ENCODE measurements around the gene HOXA10.

HOXA10 gene

DNA sequence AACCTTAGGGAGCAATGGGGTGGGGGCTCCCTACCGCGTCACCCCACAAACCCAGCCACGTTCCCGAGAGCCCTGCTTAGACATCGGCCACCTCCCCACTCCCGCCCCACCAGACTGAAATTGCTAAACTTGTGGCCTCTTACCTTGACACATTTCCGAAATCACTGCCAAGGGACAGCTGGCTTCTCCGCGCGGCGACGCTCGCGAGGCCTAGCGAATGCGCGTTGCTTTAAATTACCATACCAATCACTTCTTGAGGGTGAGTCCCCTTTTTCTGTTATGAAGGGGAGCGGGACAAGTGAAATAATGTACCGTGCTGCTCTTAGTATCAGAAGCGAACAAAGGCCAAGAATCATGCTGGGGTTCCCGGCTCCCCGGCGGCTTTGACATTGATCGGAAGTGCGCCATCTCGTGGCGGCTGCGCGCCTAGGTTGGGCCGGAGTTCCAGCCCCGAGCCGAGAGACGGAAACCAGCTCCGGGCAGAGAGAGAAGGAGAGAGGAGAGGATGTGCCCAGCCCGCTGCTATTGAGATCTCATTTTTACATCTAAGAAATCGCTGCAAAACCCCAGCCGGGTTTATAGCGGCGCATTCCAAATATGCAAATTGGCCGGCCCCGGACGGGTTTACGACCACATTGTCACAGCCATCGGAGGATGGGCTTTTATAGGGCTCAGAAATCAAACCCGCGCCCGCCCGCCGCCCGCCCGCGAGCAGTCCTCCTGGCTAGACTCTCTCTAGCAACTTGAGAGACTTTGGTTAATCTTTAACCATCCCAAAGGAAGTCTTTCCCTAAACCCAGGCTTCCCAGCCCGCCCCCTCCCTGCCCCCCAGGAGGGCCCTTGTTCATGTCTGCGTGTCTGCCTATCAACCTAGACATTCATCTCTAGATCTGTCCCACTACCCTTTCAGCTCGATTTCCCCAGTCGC lies 5.6 kb upstream of the HOXA10 start:
- peak in 1 of 2 donors; percentile 36 for DNase-seq (ENCODE audit: low read depth in 2 of 2)

DNA sequence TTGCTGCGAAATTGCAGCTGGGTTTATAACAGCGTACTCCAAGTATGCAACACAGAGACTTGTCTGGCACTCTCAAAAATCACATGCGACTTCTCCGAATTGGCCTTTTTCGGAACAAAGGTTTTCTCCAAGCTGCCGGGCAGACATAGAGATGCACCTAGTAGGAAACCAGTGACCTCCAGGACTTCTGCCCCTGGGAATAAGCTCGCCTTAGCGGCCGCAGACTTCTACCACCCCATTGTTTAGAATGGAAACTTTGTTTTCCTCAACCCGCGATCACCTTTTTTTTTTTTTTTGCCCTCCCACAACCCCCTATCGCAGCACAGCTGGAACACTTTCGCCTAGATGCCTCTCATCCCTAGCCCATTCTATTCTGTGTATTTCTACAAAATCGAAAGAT lies 4.9 kb upstream of the HOXA10 start:
- no peak for DNase-seq (ENCODE audit: low read depth in 2 of 2)

DNA sequence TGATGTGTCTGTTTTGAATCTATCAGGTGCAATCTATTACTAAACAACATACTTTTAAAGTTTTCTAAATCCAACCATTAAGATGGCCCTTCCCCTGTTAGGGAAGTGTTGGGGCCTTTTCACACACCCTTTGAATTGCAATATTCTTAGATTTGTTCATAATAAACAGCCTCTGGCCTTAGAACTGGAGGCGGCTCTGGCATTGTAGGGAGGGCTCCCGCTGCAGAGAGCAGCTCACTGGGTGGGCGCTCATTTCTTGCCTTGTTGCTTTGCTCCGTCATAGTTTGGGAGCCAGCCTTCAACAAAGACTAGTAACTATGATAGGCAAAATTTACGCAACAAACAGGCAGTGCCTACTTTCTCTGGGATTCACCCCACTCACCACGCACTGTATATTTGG lies 4.2 kb upstream of the HOXA10 start:
- no peak for DNase-seq (ENCODE audit: low read depth in 2 of 2)

DNA sequence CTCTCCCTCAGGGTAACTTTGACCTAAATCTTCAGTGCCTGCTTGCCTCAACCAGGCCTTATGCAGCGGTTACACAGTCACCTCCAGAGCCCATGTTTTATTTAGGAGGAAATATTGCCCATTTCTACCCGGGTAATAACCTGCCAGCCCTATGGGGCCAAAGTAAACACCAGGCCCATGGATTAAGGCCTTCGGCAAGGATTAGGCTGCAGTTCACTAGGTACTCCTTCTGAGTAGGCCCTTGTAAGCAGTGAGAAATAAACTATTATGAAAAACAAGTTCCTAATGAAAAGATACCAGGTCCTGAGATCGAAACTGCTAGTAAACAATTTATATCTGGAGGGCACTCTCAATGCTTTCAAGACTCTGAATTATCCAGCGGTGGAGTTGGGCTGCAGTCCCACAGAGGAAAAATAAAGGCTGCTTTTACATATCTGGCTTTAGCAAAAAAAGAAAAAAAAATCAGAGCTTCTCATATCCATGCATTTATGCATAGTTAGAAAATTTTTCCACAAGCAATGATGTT lies 3.7 kb upstream of the HOXA10 start:
- DNase-seq (ENCODE audit: low read depth in 2 of 2), result no peak

DNA sequence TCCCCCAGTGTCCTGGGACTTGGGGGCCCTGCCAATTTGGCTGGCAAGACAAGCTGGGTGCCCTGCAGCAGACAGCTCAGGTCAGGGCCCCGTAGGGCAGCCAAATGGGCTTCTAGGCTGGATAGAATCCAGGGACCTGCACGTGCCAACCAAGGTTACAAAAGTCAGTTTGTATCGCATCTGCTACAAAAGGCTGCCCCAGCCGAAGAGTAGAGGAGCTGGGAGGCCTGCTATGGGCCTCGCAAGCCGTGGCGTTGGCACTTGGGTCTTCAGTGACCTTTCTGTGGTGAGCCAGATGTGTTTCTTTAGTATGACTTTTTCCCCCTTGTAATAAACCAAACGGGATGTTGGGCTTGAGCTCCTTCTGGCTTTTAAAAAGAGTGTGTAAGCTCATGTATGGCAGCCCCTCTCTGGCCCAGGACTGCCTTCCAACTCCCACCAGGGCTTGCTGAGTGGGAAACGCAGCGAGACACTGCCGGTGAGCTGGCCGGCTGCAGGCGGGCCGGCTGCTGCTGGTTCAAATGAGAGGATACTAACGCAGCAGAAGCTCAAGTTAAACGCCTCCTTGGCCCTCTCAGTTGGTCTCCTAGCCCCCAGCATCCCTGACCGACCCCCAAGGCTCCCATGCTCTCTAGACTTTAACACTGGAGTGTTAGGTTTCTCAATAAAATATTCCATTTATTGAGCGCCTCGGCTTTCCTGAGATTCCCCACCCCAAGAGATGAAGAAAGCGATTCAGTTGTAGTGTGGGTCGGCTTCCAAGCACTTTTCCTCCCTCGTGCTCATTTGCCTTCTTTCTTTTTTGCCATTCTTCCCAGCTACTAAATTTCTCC lies 3.1 kb upstream of the HOXA10 start:
- DNase-seq (ENCODE audit: low read depth in 2 of 2), result no peak

DNA sequence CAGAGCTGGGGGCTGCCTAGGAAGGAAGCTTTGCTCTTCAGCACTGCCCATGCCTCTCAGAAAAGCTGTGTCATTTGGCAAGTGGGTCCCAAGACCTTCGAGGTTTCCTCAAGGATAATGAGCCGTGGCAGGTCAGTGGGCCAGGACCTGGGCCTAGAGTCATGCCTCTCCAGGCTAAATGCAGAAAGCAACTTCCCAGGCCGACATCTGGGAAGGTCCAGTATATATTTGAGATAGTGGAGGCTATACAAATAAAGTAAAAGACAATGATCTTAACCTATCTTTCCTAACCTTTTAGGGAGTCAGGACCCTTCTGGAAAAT lies 2.4 kb upstream of the HOXA10 start:
- no peak for DNase-seq (ENCODE audit: low read depth in 2 of 2)

DNA sequence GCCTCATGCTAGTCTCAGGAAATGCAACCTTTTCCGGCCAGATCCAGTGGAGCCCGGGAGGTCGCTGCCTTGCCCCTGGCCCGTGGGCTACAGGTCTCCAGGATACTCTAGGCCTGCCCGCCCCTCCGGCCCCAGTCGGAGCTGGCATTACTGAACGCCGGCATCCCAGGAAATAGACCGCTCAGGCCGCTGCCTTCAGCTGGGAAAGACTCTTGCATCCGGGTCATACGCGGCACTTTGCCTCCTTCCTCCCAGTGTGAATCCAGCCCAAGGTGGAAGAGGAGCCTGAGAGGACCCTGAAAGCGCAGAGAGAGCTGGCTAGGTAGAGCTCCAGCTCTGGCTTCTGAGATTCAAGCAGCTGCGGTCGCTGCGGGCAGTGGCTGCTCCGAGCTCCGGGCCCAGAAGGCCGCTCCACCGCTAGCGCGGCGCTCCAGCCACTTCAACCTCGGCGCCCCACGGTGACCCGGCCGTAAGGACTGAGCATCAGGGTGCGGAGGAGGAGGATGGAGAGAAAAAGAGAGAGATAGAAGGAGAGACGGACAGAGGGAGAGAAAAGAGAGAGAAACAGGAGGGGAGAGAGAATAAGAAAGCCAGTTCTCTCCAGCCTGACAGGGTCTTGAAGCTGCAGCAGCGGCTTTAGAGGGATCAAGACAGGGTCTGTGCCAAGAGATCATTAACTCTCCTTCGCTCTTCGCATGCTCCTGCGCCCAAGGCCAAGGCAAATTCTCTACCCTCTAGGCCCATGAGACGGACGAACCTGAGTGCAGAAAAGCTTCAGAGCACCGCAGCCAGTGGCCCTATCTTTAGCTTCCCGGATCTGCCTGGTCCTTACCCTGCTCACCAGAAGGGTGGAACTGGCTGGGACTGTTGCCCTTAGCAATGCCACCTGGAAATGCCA lies 1.8 kb upstream of the HOXA10 start:
- DNase-seq (ENCODE audit: low read depth in 2 of 2), result no peak

DNA sequence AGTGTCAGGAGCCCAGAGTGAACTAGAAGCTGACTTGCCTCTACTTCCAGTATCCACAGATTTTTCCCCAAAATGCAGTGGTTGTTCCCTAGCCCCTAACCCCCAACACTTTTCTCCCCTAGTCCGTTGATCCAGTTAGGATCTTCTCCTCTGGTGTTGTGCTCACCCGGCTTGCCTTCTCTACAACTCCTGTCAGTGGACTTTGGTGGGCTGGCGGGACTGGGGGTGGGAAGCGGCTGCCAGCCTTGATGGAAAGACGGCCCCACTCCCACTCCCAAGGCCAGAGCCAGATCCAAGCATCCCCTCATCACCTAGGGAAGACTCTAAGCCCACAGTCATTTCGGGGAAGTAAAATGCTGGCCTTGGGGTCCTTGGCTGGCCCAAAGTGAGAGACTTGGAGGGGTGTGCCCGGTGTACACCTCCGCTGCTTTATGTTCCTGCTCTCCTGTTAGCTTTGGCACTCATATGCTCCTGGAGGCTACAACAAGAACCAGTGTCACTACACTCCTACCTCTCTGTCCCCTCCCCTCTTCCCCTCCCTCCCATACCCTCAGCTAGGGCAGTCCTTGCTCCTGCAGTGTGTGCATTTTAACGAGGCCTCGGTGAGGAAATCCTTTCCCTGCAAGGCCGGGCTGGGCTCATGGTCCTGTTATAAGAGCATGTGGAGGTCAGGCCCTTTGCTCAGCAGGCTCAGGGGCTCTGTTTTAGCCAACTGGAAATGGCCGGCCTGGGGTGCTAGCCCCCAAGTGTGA lies 930 bp upstream of the HOXA10 start:
- DNase-seq (ENCODE audit: low read depth in 2 of 2), result no peak

DNA sequence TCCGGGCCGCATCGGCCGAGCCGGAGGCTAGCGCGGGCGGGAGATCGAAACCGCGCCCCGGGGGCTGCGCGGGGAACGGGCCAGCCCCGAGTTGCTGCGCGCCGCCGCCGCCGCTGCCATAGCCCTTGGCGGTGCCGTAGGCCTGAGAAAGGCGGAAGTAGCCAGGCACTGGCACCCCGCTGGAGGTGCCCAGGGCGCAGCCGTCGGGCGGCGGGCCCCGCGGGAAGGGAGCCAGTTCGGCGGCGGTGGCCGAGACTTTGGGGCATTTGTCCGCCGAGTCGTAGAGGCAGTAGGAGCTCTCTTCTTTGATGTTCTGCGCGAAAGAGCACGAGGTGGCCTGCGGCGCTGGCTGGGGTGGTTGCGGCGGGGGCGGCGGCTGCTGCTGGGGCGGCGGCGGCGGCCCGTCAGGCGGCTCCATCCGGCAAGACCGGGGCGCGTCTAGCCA lies 587 bp downstream of the HOXA10 start:
- no peak for DNase-seq (ENCODE audit: low read depth in 2 of 2)

DNA sequence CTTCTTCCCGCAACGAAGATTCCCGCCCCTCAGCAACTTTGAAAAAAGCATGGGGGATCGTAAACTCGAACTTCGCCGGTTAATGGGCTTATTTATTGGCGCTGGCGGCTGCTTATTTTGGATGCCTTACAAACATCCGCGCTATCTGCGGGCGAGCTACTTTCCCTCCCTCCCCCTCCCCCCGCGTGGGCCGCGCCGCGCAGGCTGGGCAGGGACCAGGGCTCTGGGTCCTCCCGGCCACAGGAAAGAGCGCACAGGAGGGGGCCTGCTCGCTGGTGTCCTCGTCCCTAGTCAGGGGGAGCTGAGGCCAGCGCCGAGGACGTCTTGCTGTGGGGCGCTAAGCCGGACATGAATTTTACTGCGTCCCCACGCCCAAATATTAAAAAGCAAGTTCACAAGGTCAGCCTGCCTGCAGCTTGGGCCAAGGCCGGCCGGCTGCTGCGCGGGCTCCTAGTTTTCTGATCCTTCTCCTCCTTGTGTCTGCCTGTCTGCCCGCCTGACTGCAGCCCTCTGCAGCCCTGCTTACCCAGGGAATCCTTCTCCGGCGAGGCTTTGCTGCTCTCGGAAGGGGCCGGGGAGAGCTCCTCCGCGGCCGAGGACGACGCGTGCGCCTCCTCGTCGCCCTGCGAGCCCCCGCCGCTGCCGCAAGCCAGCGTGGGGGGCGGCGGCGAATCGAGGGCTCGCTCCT lies 1.2 kb downstream of the HOXA10 start:
- DNase-seq (ENCODE audit: low read depth in 2 of 2), result no peak

DNA sequence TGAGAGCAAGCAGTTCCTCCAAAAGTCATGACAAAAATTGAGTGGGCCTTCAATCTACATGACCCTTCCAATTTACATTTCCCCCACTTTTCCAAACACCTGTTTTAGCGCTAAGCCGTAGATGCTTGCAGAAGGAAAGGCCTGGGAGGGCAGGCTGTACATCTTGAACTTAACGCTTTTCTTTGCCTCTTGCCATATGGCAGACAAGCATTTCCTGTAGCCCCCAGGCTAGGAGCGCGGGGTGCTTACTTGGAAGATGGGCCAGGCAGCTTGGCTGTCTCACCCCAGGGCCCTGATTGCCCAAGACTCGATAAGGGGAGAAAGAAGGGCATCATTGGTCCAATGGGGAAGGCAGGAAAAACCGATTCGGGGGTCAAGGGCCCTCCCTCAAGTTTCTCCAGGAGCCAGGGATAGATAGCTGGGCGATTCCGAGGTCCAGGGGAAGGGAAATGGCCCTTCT lies 1.8 kb downstream of the HOXA10 start:
- no peak for DNase-seq (ENCODE audit: low read depth in 2 of 2)

DNA sequence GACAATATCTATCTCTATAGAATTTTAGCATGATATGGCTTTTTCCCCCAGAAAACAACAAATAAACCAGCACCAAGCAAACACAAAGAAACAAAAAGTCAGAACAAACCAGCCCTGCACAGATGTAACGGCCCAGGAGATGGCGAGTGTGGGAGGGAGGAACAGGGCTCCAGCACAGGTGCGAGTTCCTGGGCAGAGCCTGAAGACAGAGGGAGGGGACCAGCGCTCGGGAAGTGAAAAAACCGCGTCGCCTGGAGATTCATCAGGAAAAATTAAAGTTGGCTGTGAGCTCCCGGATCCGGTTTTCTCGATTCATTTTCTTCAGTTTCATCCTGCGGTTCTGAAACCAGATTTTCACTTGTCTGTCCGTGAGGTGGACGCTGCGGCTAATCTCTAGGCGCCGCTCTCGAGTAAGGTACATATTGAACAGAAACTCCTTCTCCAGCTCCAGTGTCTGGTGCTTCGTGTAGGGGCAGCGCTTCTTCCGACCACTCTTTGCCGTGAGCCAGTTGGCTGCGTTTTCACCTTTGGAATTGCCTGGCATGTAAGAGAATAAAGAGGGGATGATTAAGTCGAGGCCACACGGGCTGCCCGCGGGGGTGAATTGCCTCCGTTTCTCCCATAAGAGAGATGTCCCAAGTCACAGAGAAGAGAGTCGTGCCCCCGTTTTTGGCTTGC lies 2.3 kb downstream of the HOXA10 start:
- DNase-seq (ENCODE audit: low read depth in 2 of 2), result no peak

DNA sequence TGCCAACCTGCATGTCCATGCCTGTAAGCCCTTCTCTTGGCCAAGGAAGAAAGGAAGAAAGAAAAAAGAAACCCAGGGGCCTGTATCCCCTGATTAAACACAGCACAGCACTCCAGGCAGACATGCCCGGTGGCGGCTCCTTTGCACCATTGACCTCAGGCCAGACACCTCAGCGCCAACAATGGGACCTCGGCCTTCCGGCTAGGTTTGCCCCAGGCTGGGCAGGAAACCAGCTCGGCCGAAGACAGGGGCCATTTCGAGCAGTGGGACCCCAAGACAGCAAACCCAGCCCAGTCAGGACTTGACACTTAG lies 2.8 kb downstream of the HOXA10 start:
- DNase-seq (ENCODE audit: low read depth in 2 of 2), result no peak

DNA sequence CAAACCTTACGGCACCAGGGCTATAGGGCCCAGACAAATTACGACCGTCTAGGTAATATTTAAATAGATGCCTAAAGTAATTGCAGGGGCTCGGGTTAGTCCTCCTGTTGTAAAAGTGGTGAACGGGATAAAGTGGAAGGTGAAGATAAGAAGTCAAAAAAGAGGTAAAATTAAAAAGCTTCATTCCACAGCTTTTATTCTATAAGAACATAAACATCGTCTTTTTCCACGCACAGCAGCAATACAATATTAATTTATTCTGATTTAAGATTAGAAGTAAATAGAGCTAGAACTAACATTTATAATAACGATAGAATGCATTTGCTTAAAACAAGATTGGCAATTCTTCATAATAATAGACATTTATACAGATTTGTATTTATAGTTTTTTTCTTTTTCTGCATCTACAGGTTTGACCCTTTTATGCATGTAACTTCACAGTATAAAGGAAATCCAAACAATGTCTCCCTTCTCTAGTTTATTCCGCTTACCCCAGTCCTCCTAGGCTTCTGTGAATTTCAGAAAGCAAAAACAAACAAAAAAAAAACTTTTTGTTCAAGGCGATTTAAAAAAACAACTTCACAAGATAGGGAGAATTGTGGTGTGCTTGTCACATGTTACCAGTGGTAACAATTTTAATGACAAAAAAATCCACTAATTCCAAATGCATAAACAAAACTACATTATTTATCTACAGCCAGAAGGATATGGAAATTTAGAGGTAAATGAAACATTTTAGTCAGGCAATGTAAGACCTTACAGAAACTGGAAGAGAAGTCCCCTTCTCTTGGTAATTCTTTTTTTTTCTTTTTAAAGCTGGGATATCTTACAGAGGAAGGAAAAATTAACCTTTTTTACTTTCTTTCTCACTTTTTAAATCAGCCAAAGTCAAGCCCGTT lies 3.4 kb downstream of the HOXA10 start:
- no peak for DNase-seq (ENCODE audit: low read depth in 2 of 2)

DNA sequence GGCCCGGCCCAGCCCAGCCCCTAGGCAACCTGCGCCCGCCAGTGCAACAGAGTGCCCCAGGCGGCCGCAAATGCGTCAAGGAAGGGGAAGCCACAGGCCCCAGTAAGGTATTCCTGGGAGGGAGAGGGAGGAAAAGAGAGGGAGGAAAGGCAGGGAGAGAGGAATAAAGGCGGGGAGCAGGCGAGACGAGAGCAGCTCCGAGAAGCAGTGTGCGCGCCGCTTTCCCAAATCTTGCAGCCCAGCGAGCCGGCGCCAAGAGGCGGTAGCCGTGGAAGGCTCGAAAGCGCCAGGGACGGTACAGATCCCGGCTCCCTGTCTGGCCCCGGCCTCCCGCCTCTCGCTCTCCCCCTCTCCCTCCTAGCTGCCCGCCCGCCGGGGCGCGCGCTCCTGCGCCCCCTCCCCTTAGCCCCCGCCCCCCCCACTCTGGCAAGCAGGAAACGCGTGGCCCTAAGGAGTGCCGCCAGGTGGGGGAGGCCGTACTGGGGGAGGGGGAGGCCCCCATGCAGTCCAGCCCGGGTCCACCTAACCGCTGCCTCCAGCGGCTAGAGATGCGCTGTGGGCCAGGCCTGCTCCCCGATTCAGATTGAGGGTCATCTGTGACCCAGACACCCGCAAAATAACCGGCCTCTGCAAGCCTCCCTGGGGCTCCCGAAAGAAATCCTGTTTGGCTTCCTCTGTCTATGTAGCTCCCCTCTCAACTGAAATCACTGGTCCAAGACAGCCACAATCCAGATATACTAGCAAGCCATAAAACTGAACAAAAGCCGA lies 4.3 kb downstream of the HOXA10 start:
- no peak for DNase-seq (ENCODE audit: low read depth in 2 of 2)

DNA sequence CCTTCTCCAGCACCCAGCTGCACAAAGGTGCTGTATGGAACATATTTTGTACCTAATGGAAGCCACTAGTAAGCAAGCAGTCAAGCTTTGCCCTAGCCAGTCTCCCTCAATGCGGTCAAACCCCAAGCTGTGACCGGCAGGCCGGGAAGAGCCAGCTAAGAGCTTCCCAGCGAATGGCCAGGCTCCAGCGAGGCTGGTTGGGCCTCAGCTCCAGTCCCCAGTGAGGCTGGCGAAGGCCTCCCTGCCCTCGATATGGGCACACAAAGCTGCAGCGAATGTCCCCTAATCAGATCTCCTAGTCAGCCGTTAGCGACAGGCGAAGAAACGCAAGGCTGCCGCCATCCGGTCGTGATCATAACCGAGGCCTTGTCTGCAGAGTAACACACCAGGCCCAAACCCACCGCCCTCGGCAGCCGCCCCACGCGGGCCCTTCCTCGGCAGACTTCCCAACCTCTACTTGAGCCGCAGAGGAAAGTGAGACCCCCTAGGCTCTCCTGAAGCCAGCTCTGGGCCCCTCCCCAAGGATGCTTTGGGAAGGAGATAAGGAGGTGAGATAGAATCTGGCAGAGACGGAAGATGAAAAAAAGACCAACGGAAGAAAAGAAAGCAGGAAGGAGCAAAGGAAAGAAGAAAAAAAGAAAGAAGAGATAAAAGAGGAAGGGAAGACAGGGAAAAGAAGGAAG lies 5.7 kb downstream of the HOXA10 start:
- no peak for DNase-seq (ENCODE audit: low read depth in 2 of 2)

DNA sequence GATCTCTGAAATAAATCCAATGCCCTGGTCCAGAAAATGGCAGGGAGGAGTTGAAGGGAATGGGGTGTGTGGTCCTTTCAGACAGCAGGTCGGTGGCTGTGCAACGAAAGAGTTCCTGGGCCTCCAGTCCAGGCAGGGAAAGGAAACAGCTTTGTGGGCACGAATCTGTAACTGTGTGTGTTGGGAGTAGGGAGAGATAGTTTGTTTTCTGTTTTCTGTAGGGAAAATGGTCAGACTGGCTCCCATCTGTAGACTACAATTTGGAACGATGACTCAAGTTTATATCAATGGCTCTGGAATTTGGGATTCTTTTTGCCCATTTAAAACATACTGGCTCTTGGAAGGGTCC lies 6.2 kb downstream of the HOXA10 start:
- no peak for DNase-seq (ENCODE audit: low read depth in 2 of 2)

All from stimulated activated CD8-positive, alpha-beta memory T cell treated with anti-CD3 and anti-CD28 coated beads, Interleukin-2, amount 100 ng/mL, for 1 hour (primary cell).